GM23338 (cell line): Measurements from ENCODE around the gene EPS8. TPM values are rescaled to one million over a fixed set of nuclear protein-coding genes. Genes with fewer than 3 reads are reported as not detected.

Experiments used
- ATAC-seq: fragments of 200-7000 bp; cut with Tn5 transposase; 3 replicates; pipeline ENCODE4 v1.9.1; 2020
- DNase-seq: peaks from one replicate; pipeline ENCODE4 v3.0.0-alpha.2; 2015; ENCODE audit warnings: low spot score
- H2AFZ ChIP-seq: fragments of 200-600 bp; sonication (generic); 2 replicates; pipeline ENCODE4 v1.8.0; 2016; ENCODE audit warnings: antibody characterized with exemption, mild to moderate bottlenecking, moderate library complexity
- H3F3A ChIP-seq: fragments of 200-600 bp; sonication (generic); replicated peaks from 2 replicates; pipeline ENCODE4 v1.8.0; 2017; ENCODE audit warnings: antibody characterized with exemption, mixed run types, low read depth
- H3K27ac ChIP-seq: fragments of 200-600 bp; sonication (generic); 2 replicates; pipeline ENCODE4 v1.6.1; 2016; ENCODE audit warnings: low read depth
- H3K27me3 ChIP-seq: fragments of 200-600 bp; sonication (generic); 2 replicates; pipeline ENCODE4 v1.8.0; 2016; ENCODE audit warnings: mild to moderate bottlenecking, mixed run types, moderate library complexity; ENCODE audit not compliant: insufficient read depth
- H3K36me3 ChIP-seq: fragments of 200-600 bp; sonication (generic); 2 replicates; pipeline ENCODE4 v1.8.0; 2016; ENCODE audit warnings: mild to moderate bottlenecking; ENCODE audit not compliant: insufficient read depth
- H3K4me1 ChIP-seq: fragments of 200-600 bp; sonication (generic); 2 replicates; pipeline ENCODE4 v1.8.0; 2016; ENCODE audit warnings: mild to moderate bottlenecking, moderate library complexity; ENCODE audit not compliant: insufficient read depth
- H3K4me2 ChIP-seq: fragments of 200-600 bp; sonication (generic); 2 replicates; pipeline ENCODE4 v1.7.1; 2017; ENCODE audit warnings: mixed run types
- H3K4me3 ChIP-seq: fragments of 200-600 bp; sonication (generic); 2 replicates; pipeline ENCODE4 v1.6.1; 2016; ENCODE audit warnings: mixed run types
- H3K79me2 ChIP-seq: fragments of 200-600 bp; sonication (generic); replicated peaks from 2 replicates; pipeline ENCODE4 v1.8.0; 2017; ENCODE audit warnings: mild to moderate bottlenecking; ENCODE audit not compliant: insufficient read depth
- H3K9me2 ChIP-seq: fragments of 200-600 bp; sonication (generic); 2 replicates; pipeline ENCODE4 v1.8.0; 2017; ENCODE audit not compliant: insufficient read depth
- H4K20me1 ChIP-seq: fragments of 200-600 bp; sonication (generic); replicated peaks from 2 replicates; pipeline ENCODE4 v1.8.0; 2017; ENCODE audit warnings: mild to moderate bottlenecking; ENCODE audit not compliant: insufficient read depth
- H3K27ac Mint-ChIP-seq: 2 replicates; pipeline ENCODE4 v1.8.0; 2020; ENCODE audit warnings: inconsistent platforms, mild to moderate bottlenecking, moderate library complexity, mixed read lengths
- H3K27me3 Mint-ChIP-seq: 3 replicates; pipeline ENCODE4 v1.8.0; 2022; ENCODE audit warnings: low read depth, mild to moderate bottlenecking, moderate library complexity, mixed read lengths, inconsistent platforms; ENCODE audit not compliant: insufficient read depth, poor library complexity
- H3K36me3 Mint-ChIP-seq: 3 replicates; pipeline ENCODE4 v1.8.0; 2021; ENCODE audit warnings: low read depth, mild to moderate bottlenecking, inconsistent platforms, moderate library complexity, mixed read lengths
- H3K4me1 Mint-ChIP-seq: 3 replicates; pipeline ENCODE4 v1.8.0; 2020; ENCODE audit warnings: mild to moderate bottlenecking, inconsistent platforms, mixed read lengths
- H3K4me3 Mint-ChIP-seq: 3 replicates; pipeline ENCODE4 v1.8.0; 2021; ENCODE audit warnings: moderate library complexity, mild to moderate bottlenecking, inconsistent platforms, mixed read lengths
- H3K9me3 Mint-ChIP-seq: 3 replicates; pipeline ENCODE4 v1.8.0; 2020; ENCODE audit warnings: moderate library complexity, mild to moderate bottlenecking, inconsistent platforms, mixed read lengths
- ETS1 ChIP-seq: IDR thresholded peaks from 2 replicates; pipeline ENCODE4 v1.6.1; 2016; ENCODE audit warnings: antibody characterized with exemption
- REST ChIP-seq: IDR thresholded peaks from one replicate; pipeline ENCODE4 v1.6.1; 2018; ENCODE audit warnings: antibody characterized with exemption; ENCODE audit not compliant: unreplicated experiment
- ZNF114 ChIP-seq: fragments of 250-450 bp; sonication (Bioruptor Pico); IDR thresholded peaks from 2 replicates; pipeline ENCODE4 v1.5.0; 2020; ENCODE audit warnings: mild to moderate bottlenecking, moderate library complexity
- ZNF462 ChIP-seq: fragments of 250-450 bp; sonication (Bioruptor Pico); IDR thresholded peaks from 2 replicates; pipeline ENCODE4 v1.5.0; 2020; ENCODE audit warnings: mild to moderate bottlenecking, moderate library complexity
- polyA plus RNA-seq: library from polyadenylated mRNA; unstranded; fragments of >200 nt; fragmentation: Nextera tagmentation; extraction: Ambion mirVana; gene quantifications from 2 replicates; pipeline ENCODE4 v1.2.1, GENCODE V29; 2016
- total RNA-seq: library from RNA; depleted of rRNA; stranded (reverse); fragments of >200 nt; shearing (Covaris generic); gene quantifications from 2 replicates; pipeline ENCODE4 v1.2.3, GENCODE V29; 2014

Gene EPS8
- total and polyA plus RNA-seq, 2 experiments from 2014 or later, result 3.5 to 5.4 TPM

DNA sequence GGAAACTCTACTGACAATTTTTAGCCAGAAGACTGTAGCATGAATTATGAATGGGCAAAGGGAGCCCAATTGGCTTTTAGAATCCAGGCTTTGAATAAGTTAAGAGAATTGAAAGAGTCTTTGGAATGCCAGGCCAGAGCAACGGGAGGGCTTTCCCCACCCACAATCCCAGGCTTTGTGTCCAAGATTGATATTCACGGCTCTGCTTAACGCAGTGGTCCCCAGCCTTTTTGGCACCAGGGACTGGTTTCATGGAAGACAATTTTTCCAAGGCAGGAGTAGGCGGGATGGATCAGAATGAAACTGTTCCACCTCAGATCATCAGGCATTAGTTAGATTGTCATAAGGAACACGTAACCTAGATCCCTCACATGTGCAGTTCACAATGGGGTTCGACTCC lies 79.6 kb downstream of the EPS8 start:
- Histone ChIP-seq H3F3A (no peaks in the 10 kb centered on the region), H3K4me2 (no peak overlapping the region), H3K79me2 (no peaks in the 10 kb centered on the region), H3K4me3 (no peak overlapping the region), H3K9me2 (no peaks in the 10 kb centered on the region), H3K36me3 (no peaks in the 10 kb centered on the region), H4K20me1 (no peaks in the 10 kb centered on the region), H3K27me3 (no peaks in the 10 kb centered on the region), H3K27ac (no peak overlapping the region), H3K4me1 (no peaks in the 10 kb centered on the region), H2AFZ (no peak overlapping the region)
- no peaks in the 10 kb centered on the region for H3K27me3 Mint-ChIP-seq
- no peaks in the 10 kb centered on the region for H3K36me3 Mint-ChIP-seq
- no peak overlapping the region for H3K4me3 Mint-ChIP-seq
- peaks cover 19% of the 10 kb centered on the region for H3K4me1 Mint-ChIP-seq
- H3K27ac Mint-ChIP-seq, result peak overlapping the region; percentile 43
- ATAC-seq (peak; percentile 64), DNase-seq (peak; percentile 49)
- no peak for TF ChIP-seq REST
- TF ChIP-seq ZNF114 (CRISPR knock-in tag), result no peak
- TF ChIP-seq ETS1, result no peak
- no peak for TF ChIP-seq ZNF462 (CRISPR knock-in tag)
- H3K9me3 Mint-ChIP-seq, result no peaks in the 10 kb centered on the region
